GM10266 (cell line): ENCODE measurements around the gene CEBPB.

ENCODE experiments used
- DNase-seq: peaks from one replicate; pipeline ENCODE4 v3.0.0; 2012; ENCODE audit errors: extremely low spot score
- TF ChIP-seq, protein P1 (sequence below): IDR thresholded peaks from 2 replicates; pipeline ENCODE4 v1.5.1; 2012; ENCODE audit warnings: mild to moderate bottlenecking, low read depth; ENCODE audit not compliant: control insufficient read depth, insufficient read depth; ENCODE audit errors: missing control alignments

CEBPB gene

DNA sequence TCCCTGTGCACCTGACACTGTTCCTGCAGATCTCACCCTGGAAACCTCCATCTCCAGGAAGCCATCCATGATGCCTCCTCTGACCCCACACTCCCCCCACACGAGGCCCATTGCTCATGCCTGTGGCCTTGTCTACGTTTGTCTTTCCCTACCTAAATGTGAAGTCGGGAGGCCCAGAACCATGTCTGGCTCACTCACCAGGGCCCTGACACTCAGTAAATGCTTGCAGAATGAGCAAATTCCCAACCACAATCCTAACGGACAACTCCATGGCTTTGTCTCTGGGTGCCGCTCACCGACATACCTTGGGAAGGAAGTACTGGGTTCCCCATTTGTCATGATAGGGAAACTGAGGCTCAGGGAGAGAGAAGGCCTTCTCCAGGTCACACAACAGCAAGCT is 44.4 kb upstream of the CEBPB start:
- no peak for DNase-seq
- TF ChIP-seq, protein P1, sequence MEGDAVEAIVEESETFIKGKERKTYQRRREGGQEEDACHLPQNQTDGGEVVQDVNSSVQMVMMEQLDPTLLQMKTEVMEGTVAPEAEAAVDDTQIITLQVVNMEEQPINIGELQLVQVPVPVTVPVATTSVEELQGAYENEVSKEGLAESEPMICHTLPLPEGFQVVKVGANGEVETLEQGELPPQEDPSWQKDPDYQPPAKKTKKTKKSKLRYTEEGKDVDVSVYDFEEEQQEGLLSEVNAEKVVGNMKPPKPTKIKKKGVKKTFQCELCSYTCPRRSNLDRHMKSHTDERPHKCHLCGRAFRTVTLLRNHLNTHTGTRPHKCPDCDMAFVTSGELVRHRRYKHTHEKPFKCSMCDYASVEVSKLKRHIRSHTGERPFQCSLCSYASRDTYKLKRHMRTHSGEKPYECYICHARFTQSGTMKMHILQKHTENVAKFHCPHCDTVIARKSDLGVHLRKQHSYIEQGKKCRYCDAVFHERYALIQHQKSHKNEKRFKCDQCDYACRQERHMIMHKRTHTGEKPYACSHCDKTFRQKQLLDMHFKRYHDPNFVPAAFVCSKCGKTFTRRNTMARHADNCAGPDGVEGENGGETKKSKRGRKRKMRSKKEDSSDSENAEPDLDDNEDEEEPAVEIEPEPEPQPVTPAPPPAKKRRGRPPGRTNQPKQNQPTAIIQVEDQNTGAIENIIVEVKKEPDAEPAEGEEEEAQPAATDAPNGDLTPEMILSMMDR, result no peak

DNA sequence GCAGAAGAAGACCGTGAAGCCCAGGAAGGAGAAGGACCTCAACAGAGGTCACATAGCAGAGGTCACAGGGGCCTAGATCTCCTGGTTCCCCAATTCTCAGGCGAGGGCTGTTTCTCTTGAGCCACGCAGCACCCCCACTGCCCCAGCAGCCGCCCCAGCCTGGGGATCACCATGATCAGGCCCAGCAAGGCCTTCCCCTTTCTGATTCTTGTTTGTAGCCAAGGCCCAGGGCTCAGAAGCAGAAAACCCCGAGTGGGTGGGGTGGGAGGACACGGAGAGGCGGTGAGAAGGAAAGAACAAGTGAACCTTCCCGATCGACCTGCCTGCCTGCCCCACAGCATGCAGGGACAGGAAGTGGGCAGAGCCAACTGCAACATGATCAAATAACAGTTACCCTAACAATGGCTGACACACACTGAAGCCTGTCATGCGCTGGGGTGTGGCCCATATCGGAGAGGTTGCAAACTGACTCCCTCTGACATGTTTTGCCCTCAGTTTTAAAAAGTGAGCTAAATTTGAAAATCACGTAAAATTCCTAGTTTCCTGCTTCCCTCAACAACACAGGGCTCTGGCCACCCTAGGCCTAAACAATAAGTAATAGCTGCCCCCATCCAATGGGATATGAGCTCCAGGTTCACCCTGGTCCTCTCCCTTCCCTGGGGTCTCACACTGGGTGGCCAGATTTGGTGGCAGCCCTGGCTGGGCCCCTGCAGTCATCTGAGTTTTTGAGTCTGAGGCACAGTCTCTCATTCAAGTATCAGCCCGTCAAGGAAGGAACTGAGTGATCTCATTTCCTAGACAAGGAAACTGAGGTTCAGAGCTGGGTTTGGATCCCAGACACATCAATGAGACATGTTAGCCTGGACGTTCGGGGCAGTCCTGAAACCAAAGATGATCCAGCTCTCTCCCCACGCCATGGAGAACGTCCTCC is 43.6 kb upstream of the CEBPB start:
- DNase-seq, result peak; percentile 77

DNA sequence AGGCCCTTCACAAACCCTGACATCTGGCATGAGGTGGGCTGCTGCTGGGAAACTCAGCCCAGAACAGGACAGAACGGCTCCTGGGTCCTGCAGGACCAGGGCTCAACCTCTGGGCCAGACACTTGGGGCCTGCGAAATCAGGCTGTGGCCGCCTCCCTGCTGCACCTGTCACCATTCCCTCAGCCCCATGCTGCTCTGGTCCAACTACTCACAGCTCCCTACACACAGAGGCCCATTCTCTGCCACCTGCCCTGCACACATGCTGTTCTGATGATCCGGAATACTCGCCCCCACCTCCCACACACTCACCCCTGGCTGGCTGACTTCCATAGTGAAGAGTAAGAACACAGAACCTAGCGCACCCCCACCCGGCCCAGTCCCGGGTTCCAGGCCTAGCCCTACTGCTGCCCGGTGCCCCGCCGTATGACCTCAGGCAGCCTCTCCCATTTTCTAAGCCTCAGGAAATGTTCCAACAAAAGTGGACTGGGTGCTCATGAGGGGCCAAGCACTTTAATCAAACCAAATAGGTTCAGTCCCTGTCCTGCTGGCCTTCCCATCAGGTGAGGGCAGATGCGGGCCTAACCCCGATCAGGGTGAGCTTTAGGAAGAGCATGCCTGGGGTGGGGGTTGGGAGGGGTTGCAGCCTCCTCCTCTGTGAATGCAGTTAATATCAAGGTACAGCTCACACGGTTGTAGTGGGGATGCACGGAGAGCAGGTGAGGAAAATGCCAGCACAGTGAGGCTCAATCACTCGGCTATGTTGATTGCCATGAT is 41.0 kb upstream of the CEBPB start:
- TF ChIP-seq, protein P1, result no peak
- no peak for DNase-seq

More for the DNA sequence above, 43.6 kb upstream of the CEBPB start:
- TF ChIP-seq, protein P1, result no peak

DNA sequence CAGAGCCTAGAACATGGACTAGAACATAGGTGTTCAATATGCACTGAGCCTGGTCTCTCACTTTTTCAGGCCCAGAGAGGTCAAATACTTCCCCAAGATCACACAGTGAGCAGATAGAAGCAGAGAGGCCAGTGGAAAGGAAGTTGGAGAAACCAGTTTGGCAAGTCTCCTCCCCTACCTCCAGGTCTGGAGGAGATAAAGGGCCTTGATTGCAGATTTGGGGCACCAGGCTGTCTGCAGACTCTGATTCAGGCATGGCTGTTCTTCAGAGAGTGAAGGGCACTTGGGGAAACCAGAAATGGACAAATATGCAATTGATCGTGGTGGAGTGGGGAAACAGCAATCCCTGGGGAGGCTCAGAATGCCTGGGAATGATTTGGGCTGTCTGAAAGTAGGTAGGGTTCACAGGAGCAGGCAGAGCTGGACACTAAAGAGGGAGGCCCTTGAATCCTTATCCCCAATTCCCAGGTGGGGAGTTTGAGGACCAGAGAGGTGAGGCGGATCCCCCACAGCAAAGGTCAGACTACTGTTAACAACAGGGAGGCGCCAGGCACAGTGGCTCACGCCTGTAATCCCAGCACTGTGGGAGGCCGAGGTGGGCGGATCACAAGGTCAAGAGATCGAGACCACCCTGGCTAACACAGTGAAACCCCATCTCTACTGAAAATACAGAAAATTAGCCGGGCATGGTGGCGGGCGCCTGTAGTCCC is 39.4 kb upstream of the CEBPB start:
- TF ChIP-seq, protein P1, result no peak
- DNase-seq, result no peak

DNA sequence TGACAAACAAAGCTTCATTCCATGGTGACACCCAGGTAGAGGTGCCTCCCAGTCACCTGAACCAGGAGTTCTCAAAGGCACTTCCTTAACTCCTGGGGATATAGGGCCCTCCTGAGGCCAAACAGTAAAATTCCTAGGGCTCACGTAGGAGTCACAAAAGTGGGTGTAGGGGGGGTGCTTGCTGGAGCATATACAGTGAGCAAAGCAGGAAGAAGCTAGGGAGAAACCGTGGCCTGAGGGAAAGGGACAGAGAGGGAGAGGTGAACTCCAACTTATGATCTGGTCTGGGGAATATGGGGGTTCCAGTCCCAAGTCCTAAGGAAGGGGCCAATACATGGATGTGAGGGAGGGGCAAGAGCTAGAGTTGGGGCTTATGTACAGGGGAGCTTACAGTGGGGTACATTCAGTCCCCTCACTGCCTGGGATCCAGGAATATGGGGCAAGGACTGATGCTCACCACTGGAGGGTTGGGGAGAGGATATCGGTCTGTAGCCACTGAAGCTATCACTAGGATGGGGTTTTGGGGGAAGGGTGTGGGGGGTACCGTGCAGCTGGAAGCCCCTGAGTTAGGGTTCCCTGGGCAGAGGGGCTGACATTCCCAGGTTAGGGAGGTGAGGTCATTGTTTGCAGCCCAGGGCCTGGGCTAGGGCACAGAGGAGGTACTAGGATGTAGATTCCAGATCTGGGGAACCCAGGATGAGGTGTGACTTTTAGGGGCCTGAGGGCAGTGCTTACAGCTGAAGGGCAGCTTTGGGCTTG is 38.1 kb upstream of the CEBPB start:
- TF ChIP-seq, protein P1, result peak; percentile 21
- no peak for DNase-seq

DNA sequence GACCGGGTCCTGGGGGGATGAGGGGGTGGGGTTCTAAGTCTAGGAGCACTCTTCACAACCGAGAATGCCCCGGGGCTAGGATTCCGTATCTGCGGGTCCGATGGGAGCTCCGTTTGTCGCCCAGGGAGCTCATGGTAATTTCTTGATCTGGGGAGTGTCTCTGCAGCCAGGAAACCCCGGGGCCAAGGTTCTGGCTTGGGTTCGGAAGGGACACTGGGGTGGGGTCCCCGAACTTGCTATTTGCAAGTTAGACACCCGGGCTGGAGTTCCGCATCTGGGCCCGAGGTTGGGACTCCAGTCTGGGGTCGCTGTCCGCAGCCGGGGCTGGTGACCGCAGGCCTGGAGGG is 37.5 kb upstream of the CEBPB start:
- DNase-seq, result peak; percentile 42
- TF ChIP-seq, protein P1, result no peak
